Loucy (cell line): ENCODE data around the gene SCAPER.

Source experiments
- H2AFZ ChIP-seq: fragments of 200-600 bp; sonication (generic); 2 replicates; pipeline ENCODE4 v1.6.0; 2016; ENCODE audit warnings: antibody characterized with exemption, mild to moderate bottlenecking, low read length, moderate library complexity
- H3F3A ChIP-seq: fragments of 200-600 bp; 2 replicates; pipeline ENCODE4 v1.6.0; 2016; ENCODE audit warnings: antibody characterized with exemption, low read depth, mild to moderate bottlenecking
- H3K27me3 ChIP-seq: fragments of 200-600 bp; sonication (generic); 2 replicates; pipeline ENCODE4 v1.6.1; 2014; ENCODE audit warnings: low read length, mild to moderate bottlenecking; ENCODE audit not compliant: insufficient read depth, poor library complexity, severe bottlenecking
- H3K36me3 ChIP-seq: fragments of 200-600 bp; sonication (generic); 2 replicates; pipeline ENCODE4 v1.6.1; 2016; ENCODE audit warnings: low read length; ENCODE audit not compliant: insufficient read depth
- H3K4me1 ChIP-seq: fragments of 200-600 bp; sonication (generic); 2 replicates; pipeline ENCODE4 v1.5.1; 2014; ENCODE audit warnings: low read length, mild to moderate bottlenecking; ENCODE audit not compliant: insufficient read depth, poor library complexity, severe bottlenecking
- H3K4me2 ChIP-seq: fragments of 200-600 bp; sonication (generic); 2 replicates; pipeline ENCODE4 v1.6.0; 2014; ENCODE audit warnings: antibody characterized with exemption, low read length, low read depth, mild to moderate bottlenecking; ENCODE audit not compliant: poor library complexity, severe bottlenecking
- H3K4me3 ChIP-seq: fragments of 200-600 bp; sonication (generic); 2 replicates; pipeline ENCODE4 v1.5.1; 2014; ENCODE audit warnings: low read length, mild to moderate bottlenecking, mixed read lengths; ENCODE audit not compliant: poor library complexity, severe bottlenecking
- H3K79me2 ChIP-seq: fragments of 200-600 bp; sonication (generic); 2 replicates; pipeline ENCODE4 v1.6.1; 2014; ENCODE audit warnings: low read length; ENCODE audit not compliant: insufficient read depth
- H3K9ac ChIP-seq: fragments of 200-600 bp; sonication (generic); 2 replicates; pipeline ENCODE4 v1.6.0; 2014; ENCODE audit warnings: mild to moderate bottlenecking, low read depth, low read length, moderate library complexity; ENCODE audit not compliant: poor library complexity, severe bottlenecking
- H3K9me2 ChIP-seq: fragments of 200-600 bp; sonication (generic); replicated peaks from 2 replicates; pipeline ENCODE4 v1.6.1; 2016; ENCODE audit warnings: low read depth, low read length, mixed read lengths
- H3K9me3 ChIP-seq: fragments of 200-600 bp; sonication (generic); 2 replicates; pipeline ENCODE4 v1.6.1; 2014; ENCODE audit warnings: mild to moderate bottlenecking, antibody characterized with exemption, low read length, low read depth; ENCODE audit not compliant: insufficient read depth
- H4K20me1 ChIP-seq: fragments of 200-600 bp; sonication (generic); 2 replicates; pipeline ENCODE4 v1.6.0; 2014; ENCODE audit warnings: antibody characterized with exemption, low read length, mild to moderate bottlenecking; ENCODE audit not compliant: insufficient read depth, poor library complexity, severe bottlenecking
- EZH2phosphoT487 ChIP-seq: fragments of 200-600 bp; IDR thresholded peaks from 2 replicates; pipeline ENCODE4 v1.6.1; 2018; ENCODE audit warnings: antibody characterized with exemption, mild to moderate bottlenecking, moderate library complexity, borderline replicate concordance
- TF ChIP-seq, protein P1 (sequence below): fragments of 200-600 bp; sonication (generic); conservative IDR thresholded peaks from 2 replicates; pipeline ENCODE4 v1.5.1; 2014; ENCODE audit warnings: mild to moderate bottlenecking, antibody characterized with exemption, low read length

Gene SCAPER

DNA sequence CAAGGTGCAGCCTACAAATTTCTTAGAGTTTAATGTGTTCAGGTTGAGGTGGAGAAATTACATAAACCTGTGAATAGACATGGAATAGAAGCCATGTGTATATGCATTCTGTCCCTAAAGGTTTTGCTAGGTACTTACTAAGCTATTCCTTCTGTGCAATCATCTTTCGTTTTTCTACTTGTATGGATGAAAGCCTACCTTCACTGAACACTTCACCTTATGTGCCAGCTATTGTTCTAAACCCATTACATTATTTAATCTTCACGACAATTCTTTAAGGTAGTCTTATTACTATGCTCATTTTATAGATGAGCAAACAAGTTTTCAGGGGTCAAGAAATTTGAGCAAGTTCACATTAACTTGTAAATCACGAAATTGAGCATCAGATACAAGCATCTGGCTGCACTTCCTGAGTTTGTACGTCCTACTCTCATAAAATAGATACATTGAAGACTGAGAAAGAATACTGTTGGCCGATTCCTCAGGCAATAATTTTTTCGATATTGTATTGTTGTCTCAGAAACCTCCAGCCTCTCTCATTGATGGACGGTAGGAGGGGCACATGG, 25.8 kb upstream of the SCAPER start:
- Histone ChIP-seq H3K9me3 (no peaks in the 10 kb centered on the region), H3K36me3 (no peaks in the 10 kb centered on the region), H3K4me2 (peak overlapping the region; percentile 78), H3K9ac (peak overlapping the region; percentile 78), H3K79me2 (peaks cover 32% of the 10 kb centered on the region), H3K4me1 (peaks cover 40% of the 10 kb centered on the region), H2AFZ (peak overlapping the region; percentile 94), H4K20me1 (peaks cover 24% of the 10 kb centered on the region), H3K9me2 (no peaks in the 10 kb centered on the region), H3K4me3 (peak overlapping the region; percentile 80), H3K27me3 (no peaks in the 10 kb centered on the region), H3F3A (no peaks in the 10 kb centered on the region)
- TF ChIP-seq, protein P1, sequence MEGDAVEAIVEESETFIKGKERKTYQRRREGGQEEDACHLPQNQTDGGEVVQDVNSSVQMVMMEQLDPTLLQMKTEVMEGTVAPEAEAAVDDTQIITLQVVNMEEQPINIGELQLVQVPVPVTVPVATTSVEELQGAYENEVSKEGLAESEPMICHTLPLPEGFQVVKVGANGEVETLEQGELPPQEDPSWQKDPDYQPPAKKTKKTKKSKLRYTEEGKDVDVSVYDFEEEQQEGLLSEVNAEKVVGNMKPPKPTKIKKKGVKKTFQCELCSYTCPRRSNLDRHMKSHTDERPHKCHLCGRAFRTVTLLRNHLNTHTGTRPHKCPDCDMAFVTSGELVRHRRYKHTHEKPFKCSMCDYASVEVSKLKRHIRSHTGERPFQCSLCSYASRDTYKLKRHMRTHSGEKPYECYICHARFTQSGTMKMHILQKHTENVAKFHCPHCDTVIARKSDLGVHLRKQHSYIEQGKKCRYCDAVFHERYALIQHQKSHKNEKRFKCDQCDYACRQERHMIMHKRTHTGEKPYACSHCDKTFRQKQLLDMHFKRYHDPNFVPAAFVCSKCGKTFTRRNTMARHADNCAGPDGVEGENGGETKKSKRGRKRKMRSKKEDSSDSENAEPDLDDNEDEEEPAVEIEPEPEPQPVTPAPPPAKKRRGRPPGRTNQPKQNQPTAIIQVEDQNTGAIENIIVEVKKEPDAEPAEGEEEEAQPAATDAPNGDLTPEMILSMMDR = no peak
- TF ChIP-seq EZH2phosphoT487 = no peak

DNA sequence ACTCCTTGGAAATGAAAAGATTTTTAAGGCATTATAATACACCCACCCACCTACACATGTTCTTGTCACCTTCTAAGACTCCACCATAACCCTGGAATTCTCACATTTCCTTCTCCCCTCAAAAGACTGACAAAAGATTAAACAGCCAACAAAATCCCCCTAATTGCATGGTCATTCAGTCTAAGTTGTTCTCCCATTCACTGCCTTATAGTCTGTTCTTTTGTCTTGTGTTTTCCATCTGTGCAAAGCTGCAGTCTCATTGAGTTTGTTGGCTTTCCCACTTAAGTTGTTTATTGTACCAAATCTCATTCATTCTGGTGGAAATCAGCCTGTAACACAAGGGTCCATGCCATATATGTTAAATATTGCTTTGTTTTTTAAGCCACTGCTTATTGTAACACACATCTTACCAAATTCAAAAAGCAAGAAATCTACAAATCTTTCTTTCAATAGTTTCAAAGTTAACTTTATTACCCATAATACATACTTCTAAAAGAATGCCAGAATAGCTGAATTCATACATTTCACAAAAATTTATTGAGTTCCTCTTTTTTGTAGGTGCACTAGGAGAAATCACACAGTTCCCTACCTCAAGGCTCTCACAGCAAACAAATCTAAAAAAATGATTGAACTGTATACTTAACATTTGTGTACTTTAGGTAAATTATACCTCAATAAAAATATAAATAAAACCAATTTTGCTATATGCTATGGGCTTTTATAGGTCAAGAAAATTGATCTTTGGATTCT, 24.0 kb upstream of the SCAPER start:
- Histone ChIP-seq H3K9me3 (no peaks in the 10 kb centered on the region), H3K4me1 (peaks cover 25% of the 10 kb centered on the region), H4K20me1 (peaks cover 20% of the 10 kb centered on the region), H3K9me2 (no peaks in the 10 kb centered on the region), H3K79me2 (peaks cover 26% of the 10 kb centered on the region), H3K9ac (no peak overlapping the region), H2AFZ (no peak overlapping the region), H3K4me3 (no peak overlapping the region), H3K27me3 (no peaks in the 10 kb centered on the region), H3F3A (no peaks in the 10 kb centered on the region), H3K4me2 (no peak overlapping the region), H3K36me3 (no peaks in the 10 kb centered on the region)
- no peak for TF ChIP-seq EZH2phosphoT487
- TF ChIP-seq, protein P1 = no peak

DNA sequence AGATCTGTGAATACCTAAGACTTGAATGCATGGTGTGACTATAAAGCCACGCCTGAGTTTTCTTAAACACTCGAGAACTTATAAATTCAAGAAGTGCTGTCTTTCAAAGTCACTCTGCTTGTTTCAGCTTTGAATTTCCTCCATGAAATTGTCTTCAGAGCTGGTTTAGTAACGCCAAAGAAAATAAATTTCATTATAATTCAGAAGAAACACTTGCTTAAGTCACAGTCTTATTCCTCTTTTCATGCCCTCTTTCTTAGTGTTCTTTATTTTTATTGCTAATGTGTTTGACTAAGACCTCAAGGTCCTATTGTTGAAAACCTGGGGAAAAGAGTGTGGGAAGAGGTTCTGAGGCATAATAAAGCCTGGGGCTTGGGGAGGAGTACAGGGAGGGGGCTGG, 23.1 kb upstream of the SCAPER start:
- no peak for TF ChIP-seq EZH2phosphoT487
- TF ChIP-seq, protein P1 = no peak
- Histone ChIP-seq H3K9ac (no peak overlapping the region), H3K36me3 (no peaks in the 10 kb centered on the region), H2AFZ (no peak overlapping the region), H3K79me2 (peaks cover 16% of the 10 kb centered on the region), H3K9me3 (no peaks in the 10 kb centered on the region), H3F3A (no peaks in the 10 kb centered on the region), H3K27me3 (no peaks in the 10 kb centered on the region), H3K9me2 (no peaks in the 10 kb centered on the region), H3K4me2 (no peak overlapping the region), H4K20me1 (peaks cover 10% of the 10 kb centered on the region), H3K4me1 (peaks cover 17% of the 10 kb centered on the region), H3K4me3 (no peak overlapping the region)
